HG02571 (cell line): Measurements from ENCODE around the gene SMG6.
"Not testable (repeated sequence)": the region's sequence is repeated elsewhere in the genome, so short reads cannot be mapped to it uniquely, and the experiment has no call there.

Experiments
- ATAC-seq: cut with Tn5 transposase; IDR thresholded peaks from one replicate; pipeline ENCODE4 v1.9.1; 2021; ENCODE audit warnings: mild to moderate bottlenecking, moderate library complexity; ENCODE audit not compliant: unreplicated experiment

Gene SMG6

DNA sequence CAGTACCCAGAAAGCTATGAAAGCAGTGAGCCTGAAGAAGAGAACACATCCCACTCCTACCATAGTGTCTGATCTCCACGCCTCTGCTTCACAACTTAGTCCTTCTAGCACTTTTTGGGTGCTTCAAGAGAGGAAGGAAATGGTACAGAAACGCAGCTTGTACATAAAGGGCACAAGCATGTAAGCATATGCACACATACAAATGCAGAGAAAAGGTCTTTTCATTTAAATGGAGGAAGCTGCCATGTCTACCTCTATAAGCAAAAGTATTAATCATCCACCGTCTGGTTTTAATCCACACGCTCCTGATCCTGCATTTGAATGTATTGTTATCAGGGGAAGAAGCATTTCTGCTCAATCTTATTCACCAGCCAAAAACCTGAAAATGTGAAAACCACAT is 148.0 kb downstream of the SMG6 start:
- ATAC-seq: no peak

DNA sequence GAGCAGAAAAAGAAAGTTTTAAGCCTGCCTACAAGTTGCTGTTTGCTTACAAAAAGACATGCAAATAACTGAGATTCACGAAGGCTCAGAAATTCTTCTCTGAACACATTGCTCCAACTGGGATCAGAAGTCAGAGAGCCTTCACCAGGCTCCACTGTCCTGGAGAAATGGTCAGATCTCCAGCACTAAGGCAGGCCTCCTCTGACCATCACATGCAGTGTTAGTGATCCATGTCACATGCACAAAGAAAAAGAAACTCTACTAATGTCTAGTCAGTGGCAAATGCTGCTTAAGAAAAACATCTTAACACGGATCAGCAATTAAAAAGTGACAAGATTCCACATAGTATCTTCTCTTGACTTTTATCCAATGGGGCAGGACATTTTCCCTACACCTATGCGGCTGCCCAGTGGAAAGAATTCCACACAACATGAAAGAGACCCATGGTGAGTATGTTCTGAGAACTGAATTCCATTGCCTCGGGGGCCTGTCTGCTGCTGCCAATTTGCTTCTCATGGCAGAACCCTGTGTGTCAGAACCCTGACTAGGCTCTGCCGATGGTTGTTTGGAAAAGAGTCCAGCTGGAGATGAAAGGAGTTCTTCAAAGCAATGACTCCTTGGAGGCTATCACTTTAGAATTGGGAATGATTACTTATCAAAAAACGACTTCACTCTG is 152.1 kb downstream of the SMG6 start:
- no peak for ATAC-seq

DNA sequence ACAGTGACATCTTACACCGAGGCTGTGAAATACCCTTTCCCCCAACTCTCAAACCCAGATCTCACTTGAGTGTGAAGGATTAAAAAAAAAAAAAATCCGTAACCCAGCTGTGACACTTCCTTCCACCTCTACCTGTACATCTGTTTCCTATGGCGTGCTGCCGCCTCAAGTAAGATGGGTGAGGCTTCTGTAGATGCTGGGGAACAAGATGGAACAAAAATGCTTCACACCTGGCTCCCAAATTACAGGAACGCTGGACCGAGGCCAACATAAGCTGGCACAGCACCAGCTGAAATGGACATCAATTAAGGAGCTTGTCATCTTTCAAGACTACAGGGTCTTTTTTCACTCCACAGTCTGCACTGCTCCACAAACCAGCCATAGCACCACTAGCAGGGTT is 152.8 kb downstream of the SMG6 start:
- ATAC-seq: no peak

DNA sequence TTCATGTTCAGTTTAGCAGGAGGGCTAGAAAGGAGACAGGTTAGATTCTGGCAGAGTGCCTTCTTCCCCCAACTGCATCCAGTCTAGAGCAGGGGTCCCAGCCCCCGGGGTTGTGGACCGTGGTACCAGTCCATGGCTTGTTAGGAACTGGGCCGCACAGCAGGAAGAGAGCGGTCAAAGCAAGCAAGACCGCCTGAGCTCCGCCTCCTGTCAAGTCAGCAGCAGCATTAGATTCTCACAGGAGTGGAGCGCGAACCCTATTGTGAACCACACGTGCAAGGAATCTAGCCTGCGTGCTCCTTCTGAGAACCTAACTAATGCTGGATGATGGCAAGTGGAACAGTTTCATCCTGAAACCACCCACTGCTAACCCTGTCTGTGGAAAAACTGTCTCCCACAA is 153.7 kb downstream of the SMG6 start:
- no peak for ATAC-seq

DNA sequence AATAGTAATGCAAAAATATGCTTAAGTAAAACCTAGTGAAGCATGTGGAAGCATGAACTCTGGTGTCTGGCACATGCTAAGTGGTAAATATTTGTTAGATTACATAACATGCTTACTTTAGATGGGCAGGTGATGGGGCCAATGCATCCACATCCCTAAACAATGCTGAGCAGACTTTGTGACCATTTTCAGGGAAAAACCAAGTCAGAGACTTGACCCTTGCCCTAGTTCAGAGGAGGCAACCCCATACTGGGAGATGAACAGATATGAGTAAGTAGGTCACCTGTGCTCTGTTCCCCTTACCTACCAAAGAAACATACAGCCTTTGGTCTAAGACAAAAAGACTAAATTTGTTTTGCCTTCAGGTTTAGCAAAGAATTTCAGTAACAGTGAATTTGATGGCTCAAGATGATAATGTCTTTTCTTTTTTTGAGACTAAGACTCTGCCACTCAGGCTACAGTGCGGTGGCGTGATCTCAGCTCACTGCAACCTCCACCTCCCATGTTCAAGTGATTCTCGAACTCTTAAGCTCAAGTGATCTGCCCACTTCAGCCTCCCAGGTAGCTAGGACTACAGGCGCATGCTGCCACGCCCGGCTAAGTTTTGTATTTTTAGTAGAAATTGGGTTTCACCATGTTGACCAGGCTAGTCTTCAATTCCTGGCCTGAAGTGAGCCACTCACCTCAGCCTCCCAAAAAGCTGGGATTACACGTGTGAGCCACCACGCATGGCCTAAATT is 157.3 kb downstream of the SMG6 start:
- ATAC-seq: no peak

DNA sequence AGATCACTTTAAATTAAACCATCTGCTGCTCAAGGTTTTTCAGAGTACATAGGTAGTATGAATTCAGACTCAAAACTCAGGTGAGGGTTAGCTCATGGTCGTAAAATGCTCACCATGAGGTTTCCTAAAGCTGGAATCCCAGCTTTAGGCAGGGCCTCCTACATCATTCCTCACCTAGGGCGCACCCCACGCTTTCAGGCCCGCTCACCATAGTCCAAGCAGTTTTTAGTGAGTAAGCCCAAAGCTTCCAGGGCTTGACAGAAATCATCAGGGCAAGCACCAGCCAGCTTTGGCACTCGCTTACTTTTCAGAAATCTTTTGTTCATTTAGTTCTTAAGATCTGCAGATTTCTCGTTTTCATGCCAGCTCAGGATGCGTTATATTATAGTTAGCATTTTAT is 158.9 kb downstream of the SMG6 start:
- no peak for ATAC-seq

DNA sequence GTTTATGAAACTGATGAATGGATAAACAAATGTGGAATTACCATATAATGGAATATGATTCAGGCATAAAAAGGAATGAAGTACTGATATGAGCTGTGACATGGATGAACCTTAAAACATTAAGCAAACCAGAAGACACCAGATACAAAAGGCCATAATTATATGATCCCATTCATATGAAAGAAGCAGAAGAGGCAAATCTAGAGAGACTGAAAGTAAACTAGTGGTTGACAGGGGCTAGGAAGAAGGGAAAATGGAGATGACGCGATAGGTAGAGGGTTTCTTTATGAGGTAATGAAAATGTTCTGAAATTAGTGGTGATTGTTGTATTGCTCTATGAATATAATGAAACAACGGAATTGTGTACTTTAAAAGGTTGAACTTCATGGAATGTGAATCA is 160.3 kb downstream of the SMG6 start:
- no peak for ATAC-seq

DNA sequence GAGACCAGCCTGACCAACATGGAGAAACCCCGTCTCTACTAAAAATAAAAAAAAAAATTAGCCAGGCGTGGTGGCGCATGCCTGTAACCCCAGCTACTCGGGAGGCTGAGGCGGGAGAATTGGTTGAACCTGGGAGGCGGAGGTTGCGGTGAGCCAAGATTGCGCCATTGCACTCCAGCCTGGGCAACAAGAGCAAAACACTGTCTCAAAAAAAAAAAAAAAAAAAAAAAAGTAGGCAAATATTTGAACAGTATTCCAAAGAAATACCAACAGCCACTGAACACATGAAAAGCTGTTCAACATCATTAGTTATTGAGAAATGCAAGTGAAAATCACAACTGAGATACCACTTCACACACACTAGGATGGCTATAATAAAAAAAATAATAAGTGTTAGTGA is 160.9 kb downstream of the SMG6 start:
- not testable (repeated sequence) for ATAC-seq

DNA sequence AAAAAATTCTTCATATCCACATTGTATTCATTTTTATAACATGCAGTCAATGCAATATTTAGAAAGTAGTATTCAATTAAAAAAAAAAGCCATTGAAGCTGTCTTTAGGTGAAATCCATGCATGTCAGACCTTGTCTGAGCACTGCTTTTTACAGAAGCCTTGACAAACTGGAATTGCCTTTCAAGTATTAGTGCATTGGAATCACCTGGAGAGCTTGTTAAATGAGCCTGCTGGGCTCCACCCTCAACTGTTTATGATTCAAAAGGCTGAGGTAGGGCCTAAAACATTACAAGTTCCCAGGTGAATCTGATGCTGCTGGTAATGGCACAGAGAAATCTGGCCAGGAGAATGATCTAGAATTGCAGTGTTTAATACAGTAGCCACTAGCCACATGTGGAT is 162.9 kb downstream of the SMG6 start:
- ATAC-seq: no peak

DNA sequence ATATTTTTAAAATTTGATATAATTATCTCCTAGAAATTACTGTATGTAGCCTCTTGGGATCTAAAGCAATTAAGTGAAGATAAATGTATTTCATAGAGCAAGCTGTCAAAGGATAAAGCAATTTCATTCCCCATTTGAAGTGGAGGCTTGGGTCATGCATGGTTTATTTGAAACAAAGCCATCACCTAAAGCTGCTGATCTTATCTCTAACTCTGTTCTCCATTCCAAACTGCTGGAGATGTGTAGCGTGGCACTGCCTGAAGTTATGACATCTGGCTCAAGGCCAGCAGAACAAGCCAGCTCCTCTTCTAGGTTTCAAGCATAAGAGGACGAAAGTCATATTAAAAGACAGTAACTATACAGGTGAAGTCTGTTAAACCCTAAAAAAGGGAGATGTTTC is 164.8 kb downstream of the SMG6 start:
- no peak for ATAC-seq

DNA sequence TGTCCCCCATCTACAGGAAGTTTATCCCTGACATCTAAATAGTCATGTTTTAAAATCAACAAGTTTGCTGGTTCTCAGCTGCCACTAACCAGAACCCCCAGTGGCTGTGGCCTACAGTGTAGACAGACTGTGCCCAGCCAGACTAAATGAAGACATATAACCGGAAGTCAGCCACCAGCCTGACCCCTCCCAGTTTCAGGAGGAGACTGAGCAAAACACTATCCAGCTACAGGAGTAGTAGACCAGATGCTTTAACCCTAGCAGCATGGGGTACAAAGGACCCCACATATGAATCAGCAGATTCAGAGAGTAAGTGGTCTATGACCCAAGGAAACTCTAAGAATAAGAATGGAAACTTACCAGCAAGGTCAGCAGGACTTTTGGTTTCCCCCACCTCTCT is 165.3 kb downstream of the SMG6 start:
- ATAC-seq: no peak

DNA sequence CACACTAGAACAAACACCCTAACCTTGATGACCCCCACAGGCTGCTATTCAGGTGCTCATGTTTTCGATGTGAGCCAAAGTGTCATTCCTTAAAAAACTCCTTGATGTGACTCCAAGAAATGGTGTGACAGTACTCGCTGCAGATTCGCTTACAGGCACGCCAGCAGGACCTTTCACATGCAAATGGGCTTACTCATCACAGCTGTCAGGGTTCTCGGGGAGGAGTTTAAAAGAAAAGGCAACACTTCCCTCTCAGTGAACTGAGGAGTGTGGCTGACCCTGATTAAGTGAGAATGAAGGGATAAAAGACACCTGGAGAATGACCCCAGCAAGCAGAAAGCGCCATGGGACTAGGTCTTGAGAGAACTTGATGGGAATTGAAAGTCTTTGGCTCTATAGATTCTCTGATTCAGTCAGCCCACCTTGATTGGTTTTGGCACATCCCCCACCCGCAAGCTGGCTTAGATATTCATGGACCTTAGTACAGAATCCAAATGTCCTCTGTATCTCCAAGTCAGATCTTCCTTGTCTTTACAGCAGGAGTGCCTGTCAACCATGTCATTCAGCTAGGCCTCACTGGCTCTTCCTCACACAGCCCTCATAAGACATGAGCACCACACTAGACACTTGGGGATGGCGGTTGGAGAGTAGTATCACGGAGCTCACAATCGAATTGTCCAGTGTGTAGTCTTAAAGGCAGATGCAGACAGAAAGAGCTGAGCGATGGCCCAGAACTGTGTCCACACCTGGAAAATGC is 166.1 kb downstream of the SMG6 start:
- no peak for ATAC-seq

DNA sequence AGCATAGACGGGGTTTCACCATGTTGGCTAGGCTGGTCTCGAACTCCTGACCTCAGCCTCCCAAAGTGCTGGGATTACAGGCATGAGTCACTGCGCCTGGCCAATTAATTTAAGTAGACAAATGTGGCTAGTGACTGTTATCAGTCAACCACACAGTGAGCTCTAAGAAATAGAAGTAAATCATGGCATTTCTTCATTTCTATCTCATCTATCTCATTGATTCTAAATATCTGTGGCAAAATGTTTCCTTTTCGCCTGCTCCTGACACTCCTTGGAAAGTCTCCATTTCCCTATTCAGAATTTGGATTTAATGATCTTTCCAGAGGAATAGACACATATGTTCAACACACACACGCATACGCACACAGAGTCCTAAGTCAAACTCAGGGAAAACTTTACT is 167.3 kb downstream of the SMG6 start:
- no peak for ATAC-seq

DNA sequence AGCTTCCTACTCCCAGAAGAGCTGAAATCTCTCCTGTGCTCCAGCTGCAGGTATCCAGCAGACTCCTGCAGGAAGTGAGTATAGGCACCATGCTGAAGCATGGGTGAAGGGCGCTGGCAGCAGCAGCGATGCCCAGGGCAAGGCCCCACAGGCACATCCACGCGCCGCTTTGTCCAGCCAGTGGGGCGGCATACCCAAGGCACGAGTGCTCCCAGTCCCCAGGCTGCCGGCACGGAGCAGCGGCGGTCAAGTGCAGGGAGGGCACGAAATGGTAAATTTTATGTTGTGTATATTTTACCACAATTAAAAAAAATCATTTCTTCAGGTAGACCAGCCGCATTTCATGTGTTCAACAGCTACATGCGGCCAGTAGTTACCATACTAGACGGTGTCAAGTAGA is 175.6 kb downstream of the SMG6 start:
- ATAC-seq: no peak

DNA sequence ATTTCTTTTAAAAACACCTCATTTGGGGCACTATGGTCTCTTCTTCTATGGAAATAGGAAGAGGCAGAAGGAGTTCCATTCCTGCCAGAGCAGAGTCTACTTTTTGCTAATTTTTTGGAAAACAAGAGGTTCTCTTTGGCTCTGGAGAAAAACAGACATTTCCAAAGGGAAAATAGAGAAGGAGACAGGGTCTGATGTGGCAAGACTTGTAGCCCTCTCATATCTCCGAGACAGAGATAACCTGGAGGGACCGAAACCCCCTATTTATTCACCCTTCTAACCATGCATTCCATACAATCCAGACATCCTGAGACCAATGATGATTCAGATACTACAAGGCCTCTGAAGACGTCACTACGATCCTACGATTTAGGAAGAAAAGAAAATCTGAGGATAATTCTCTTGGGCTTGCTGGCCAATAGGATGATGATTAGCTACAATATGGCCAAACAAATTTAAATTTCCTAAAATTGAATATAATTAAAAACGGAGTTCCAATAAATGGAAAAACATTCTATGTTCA is 178.5 kb downstream of the SMG6 start:
- no peak for ATAC-seq

DNA sequence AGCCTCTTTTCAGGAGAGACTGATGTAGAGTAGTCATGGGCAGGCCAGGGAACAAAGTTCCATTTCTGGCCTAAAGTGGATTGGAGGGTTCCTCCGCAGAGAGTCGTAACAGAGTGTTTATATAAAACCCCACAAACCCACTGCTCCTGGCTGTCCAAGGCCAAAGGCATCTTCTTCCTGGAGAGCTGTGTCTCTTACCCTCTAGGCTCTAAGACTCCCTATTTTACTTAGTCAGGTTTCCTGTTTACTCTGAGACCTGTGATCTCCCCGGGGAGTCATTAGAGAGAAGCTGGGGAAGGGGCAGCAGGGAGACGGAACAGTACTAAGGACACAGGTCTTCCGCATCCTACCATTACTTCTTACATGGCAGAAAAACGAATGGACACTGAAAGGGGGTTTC is 179.2 kb downstream of the SMG6 start:
- no peak for ATAC-seq

DNA sequence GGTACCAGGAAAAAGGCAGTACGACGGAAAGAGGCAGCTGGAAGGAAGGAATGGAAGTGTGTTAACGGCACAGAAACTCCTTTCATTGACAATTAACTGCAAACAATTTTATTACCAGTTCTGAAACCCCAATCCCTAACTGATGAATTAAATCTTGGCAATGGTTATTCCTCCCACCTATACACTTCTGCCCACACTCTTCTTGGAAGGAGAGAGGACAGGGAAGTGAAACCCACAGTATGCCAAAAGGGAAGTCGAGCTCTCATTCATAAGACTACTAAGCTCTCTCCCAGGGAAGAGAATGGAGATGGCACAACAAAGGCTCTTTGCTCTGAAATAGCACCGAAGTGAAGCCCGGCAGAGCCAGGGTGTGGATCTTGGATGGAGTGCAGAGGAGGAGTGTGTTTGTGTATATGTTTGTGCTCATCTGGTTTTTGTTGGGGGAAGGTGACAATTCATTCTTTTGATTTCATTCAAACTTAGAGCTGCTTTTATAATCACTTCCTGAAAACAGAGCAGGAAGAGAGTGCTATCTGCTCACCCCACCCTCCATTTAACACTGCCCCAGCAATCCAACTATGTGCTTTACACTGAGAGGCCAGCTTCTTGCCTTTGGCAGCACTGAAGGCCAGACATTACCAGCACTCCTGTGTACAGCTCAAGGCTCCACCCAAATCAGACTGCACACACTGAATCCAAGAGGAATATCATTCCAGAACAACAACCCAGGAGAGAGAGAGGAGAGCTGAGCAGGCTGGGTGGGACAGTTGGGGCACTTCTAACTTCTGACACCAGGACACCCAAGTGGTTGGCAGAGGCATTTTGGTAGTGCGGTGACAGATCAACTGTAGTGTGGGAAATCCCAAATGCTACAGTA is 180.0 kb downstream of the SMG6 start:
- no peak for ATAC-seq

DNA sequence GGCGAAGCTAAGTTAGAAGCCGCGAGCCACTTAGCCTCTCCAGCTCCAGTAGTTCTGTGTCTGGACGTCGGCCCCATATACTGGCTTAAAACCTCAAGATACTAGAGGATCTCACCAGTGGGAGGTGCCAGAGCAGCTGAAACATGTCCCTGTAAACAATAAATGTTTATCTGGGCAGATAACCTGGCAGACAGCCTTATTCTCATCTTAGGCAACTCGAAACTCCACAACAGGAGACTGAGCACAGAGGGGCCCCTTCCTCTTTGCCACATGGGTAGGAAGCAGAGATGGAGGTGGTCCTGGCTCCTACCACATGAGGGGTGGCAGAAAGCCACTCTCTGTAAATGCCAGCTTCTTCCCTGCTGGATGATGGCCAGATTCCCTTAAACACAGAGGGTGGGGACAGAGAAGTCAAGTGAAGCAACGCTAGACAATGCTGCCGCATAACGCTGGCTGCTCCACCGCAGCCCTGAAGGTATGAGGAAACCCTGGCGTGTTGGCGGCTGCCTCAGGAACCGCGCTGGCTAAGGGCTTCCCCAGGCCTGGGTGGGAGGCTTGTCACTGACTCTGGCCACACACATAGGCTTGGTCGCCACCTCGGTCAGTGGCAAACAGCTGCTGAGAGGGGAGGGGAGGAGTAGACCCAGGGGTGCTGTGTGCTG is 180.8 kb downstream of the SMG6 start:
- ATAC-seq: no peak

DNA sequence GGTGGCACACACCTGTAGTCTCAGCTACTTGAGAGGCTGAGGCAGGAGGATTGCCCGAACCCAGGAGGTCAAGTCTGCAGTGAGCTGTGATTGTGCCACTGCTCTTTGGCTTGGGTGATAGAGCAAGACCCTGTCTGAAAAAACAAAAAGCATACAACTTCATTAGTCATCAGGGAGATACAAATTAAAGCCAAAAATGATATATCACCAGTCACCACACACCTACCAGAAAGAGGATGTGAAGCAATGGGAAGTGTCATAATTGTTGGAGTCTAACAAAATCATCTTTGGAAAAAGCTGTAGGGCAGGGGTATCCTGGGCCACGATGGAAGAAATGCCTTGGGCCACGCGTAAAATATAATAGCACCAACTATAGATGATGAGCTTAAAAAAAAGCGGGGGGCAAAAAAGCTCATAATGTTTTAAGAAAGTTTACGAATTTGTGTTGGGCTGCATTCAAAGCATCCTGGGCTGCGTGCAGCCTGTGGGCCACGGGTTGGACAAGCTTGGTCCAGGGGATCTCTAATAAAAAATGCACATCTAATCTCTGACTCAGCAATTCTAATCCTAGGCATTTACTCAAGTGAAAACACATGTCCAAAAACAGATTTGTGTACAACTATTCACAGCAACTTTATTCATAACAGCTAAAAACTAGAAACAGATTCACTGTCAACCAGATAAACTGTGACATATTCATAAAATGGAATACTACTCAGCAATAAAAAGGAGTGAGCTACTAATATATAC is 182.8 kb downstream of the SMG6 start:
- no peak for ATAC-seq

DNA sequence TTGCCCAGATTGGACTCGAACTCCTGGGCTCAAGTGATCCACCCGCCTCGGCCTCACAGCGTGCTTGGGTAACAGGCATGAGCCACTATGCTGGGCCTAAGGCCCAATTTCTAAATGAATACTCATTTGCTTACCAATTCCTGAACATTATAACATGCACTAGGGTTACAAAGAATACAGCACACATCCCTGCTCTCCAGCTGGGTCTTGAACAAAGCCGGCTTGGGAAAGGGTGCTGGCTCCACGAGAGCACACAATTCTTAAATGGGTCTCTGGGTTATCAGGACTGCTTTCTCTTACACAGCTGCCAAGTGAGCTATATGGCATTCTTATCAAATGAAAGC is 190.3 kb downstream of the SMG6 start:
- no peak for ATAC-seq
